Measurements from ENCODE around the gene FOXA3. TPM values are rescaled to one million over a fixed set of nuclear protein-coding genes. Genes with fewer than 3 reads are reported as not detected.

FOXA3 gene
- 1.6 TPM for total RNA-seq
- long read RNA-seq, partial matches to known transcripts, result 0 of 1 reads
- long read RNA-seq, other reads (novel, unspliced or antisense), result 0 of 1 reads

DNA sequence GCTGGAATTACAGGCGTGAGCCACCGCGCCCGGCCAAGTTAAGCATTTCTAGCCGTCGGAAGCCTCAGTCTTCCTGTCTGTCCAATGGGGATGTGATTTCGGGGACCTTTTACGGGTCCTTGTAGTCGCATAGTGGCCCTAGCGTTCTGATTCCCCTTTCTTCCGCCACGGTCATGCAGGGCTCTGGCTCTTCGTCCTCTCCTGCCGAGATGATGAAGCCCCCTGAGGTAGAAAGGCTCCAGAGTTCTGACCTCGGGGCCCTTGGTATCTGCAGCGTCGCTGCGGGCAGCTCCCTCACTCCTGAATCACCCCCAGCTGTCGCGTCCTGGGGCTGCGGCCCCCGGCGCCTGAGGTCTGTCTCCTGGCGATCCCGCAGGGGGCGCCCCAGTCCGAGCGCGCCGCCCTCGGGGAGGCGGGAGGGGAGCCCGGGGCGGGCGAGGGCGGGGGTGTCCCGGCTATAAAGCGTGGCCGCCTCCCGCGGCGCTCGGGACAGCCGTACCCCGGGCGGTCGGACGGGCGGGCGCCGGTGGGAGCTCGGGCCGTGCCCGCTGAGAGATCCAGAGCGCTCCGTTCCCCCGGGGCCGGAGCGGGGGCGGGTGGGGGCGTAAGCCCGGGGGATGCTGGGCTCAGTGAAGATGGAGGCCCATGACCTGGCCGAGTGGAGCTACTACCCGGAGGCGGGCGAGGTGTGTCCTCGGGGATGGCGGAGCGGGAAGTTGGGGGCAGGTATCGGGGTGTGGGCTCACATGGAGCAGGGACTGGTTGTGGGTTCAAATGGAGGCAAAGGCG, at the start of gene FOXA3:
Gene FOXA3, plus strand, starts transcription at position 487 of the 789 bp plus-strand sequence. Its CDS starts 131 bp downstream, at position 618.
- ATAC-seq, result peak; percentile 74
- peak; percentile 85 for DNase-seq
- H3K36me3 ChIP-seq, result peaks cover 17% of the 10 kb centered on the region
- H3K27me3 ChIP-seq, result peaks cover 16% of the 10 kb centered on the region
- peaks cover 16% of the 10 kb centered on the region for H3K4me1 ChIP-seq
- intact Hi-C loops (cut with DNase I), result no loop called here
- H3K27ac ChIP-seq, result no peak within 1 kb of the TSS
- H3K9me3 ChIP-seq, result no peaks in the 10 kb centered on the region
- H3K4me3 ChIP-seq, result peak within 1 kb of the TSS; percentile 97
- TF ChIP-seq, protein P1, sequence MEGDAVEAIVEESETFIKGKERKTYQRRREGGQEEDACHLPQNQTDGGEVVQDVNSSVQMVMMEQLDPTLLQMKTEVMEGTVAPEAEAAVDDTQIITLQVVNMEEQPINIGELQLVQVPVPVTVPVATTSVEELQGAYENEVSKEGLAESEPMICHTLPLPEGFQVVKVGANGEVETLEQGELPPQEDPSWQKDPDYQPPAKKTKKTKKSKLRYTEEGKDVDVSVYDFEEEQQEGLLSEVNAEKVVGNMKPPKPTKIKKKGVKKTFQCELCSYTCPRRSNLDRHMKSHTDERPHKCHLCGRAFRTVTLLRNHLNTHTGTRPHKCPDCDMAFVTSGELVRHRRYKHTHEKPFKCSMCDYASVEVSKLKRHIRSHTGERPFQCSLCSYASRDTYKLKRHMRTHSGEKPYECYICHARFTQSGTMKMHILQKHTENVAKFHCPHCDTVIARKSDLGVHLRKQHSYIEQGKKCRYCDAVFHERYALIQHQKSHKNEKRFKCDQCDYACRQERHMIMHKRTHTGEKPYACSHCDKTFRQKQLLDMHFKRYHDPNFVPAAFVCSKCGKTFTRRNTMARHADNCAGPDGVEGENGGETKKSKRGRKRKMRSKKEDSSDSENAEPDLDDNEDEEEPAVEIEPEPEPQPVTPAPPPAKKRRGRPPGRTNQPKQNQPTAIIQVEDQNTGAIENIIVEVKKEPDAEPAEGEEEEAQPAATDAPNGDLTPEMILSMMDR (IDR thresholded peaks at IDR 0.05), result peak; percentile 64

DNA sequence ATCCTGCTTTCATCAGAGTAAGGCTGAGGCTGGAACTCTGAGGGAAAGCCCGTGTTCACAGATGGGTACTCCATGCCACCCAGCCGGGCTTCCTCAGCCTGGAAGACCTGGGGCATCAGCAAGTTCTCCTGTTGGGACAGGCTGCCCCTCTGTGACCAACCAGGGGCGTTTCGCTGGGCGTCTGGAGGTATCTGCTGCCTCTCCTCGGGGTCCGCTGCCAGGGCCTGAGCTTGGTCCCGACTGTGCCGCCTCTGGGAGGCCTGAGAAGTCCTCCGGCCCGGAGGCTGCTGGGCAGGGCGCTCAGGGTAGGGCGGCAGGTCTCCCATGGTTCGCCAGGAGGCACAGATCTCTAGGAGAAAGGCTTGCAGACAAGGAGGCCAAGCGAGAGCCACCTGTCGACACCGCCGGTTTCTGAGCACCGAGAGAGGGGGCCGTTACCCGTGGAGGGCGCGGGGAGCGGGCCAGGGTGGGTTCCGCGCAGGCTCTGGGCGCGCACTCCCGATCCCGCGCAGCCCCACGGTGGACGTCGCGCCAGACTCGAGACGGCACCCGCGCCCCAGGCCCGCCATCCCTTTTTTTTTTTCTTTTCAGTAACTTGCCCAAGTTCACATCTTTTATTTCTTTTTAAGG, 49.2 kb upstream of the FOXA3 start, which contains the start of gene RSPH6A:
Gene RSPH6A, minus strand, starts transcription at position 458 of the 630 bp plus-strand sequence. Its CDS starts 132 bp downstream, at position 326.
- DNase-seq (no peak), ATAC-seq (no peak)
- H3K36me3 ChIP-seq, result peaks cover 8% of the 10 kb centered on the region
- H3K27me3 ChIP-seq, result no peaks in the 10 kb centered on the region
- intact Hi-C loops (cut with DNase I), result no loop called here
- H3K9me3 ChIP-seq, result no peaks in the 10 kb centered on the region
- TF ChIP-seq, protein P1 (IDR thresholded peaks at IDR 0.05), result no peak
- no peak within 1 kb of the TSS for H3K27ac ChIP-seq
- H3K4me1 ChIP-seq, result peaks cover 3% of the 10 kb centered on the region
- peak within 1 kb of the TSS; percentile 25 for H3K4me3 ChIP-seq

DNA sequence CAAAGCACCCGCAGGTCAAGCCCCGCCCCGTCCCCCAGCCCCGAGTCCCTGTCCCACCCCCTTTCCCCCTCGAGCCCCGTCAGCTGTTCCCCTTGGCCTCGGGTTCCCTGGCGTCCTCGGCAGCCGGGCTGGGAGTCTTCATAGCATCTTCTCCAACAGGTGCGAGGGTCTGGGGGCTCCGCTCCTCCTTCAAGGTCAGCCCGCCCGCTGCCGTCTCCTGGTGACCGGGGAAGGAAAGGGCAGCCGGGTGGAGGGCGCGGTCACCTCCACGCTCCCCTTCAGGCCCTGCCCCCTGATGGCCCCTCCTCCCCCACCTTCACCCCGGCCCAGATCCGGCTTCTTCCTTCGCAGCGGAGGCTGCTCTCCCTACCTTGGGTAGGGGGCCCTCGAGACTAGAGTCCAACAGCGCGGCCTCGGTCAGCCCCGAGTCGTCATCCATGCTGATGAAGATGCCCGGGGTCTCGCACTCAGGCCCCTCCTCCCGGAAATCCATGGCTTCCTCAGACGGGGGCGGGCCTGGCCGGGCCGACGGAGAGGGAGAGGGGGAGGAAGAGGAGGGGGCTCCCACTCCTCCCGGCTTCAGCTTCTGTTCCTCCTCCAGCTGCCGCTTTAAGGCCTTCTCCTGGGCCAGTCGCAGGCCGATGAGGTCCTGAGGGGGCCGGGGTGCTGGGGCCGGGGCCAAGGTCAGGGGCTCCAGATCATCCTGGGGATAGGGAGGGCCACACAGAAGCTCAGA, 48.5 kb upstream of the FOXA3 start:
- H3K9me3 ChIP-seq, result no peaks in the 10 kb centered on the region
- no peaks in the 10 kb centered on the region for H3K27me3 ChIP-seq
- H3K27ac ChIP-seq, result no peak overlapping the region
- no peak for DNase-seq
- TF ChIP-seq, protein P1 (IDR thresholded peaks at IDR 0.05), result no peak
- intact Hi-C loops (cut with DNase I), result no loop called here
- H3K4me3 ChIP-seq, result peak overlapping the region; percentile 25
- peaks cover 3% of the 10 kb centered on the region for H3K4me1 ChIP-seq
- no peak for ATAC-seq
- H3K36me3 ChIP-seq, result peaks cover 15% of the 10 kb centered on the region

DNA sequence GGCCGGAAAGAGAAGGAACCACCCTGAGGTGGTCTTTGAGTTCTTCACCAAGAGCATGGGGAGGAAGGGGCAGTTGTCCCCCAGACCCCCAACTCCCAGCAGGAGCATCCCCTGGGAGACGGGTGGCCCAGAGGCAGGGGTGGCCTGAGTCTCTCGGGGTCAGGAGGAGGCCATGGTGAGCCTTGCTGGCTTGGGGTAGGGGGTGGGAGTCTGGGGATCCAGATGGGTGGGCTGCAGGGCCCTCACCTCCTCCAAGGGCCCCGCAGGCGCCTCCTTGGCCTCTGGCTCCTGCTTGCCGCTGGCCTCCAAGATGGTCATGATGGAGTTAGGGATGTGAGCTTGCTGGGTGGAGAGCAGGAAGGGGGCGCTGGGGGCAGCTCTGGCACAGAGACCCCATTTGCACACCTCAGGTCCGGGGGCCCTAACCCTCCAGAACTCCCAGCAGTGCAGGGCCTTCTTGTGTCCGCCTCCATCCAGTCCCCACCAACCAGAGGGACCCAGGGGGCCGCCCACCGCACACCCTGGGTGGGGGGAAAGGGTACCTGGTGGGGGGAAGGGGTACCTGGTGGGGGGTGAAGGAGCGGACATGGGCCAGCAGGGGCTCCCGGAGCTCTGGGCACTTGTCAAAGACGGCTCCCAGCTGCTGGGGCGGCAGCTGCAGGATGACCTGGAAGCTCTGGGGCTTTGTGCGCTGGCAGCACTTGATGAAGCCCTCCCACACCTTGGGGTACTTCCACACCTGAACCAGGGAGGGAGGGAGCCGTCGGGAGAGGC, 47.7 kb upstream of the FOXA3 start:
- ATAC-seq, result no peak

More for the DNA sequence above, 47.7 kb upstream of the FOXA3 start:
- Histone ChIP-seq H3K9me3 (no peaks in the 10 kb centered on the region), H3K4me3 (no peak overlapping the region), H3K27me3 (no peaks in the 10 kb centered on the region), H3K36me3 (peaks cover 19% of the 10 kb centered on the region), H3K27ac (no peak overlapping the region), H3K4me1 (peaks cover 3% of the 10 kb centered on the region)
- intact Hi-C loops (cut with DNase I), result no loop called here
- DNase-seq, result no peak
- TF ChIP-seq, protein P1 (IDR thresholded peaks at IDR 0.05), result no peak
